Natural killer cell (primary cell): Measurements from ENCODE around the gene CDC73. TPM values are rescaled to one million over a fixed set of nuclear protein-coding genes. Genes with fewer than 3 reads are reported as not detected.

Experiments used
- ATAC-seq, 3 donors: fragments of 150-1000 bp in 2 of 3; fragments of 200-7000 bp in 1 of 3; cut with Tn5 transposase; 1 replicate in 1 of 3; 2 replicates in 2 of 3; pipeline ENCODE4 v1.10.0; 2021; ENCODE audit warnings: mild to moderate bottlenecking in 2 of 3, moderate library complexity in 2 of 3
- DNase-seq, 2 donors: peaks; one replicate each; pipeline versions ENCODE4 v3.0.0 to v3.0.0-alpha.2; 2013 to 2021; ENCODE audit warnings: mixed read lengths in 1 of 2
- H3K27ac ChIP-seq: one replicate; pipeline ENCODE4 v1.5.1; 2013; ENCODE audit warnings: mild to moderate bottlenecking, low read length
- H3K27me3 ChIP-seq: one replicate; pipeline ENCODE4 v1.6.1; 2013; ENCODE audit warnings: low read length; ENCODE audit not compliant: control insufficient read depth, insufficient read depth
- H3K36me3 ChIP-seq: one replicate; pipeline ENCODE4 v1.6.1; 2013; ENCODE audit warnings: low read length; ENCODE audit not compliant: control insufficient read depth, insufficient read depth
- H3K4me1 ChIP-seq: one replicate; pipeline ENCODE4 v1.6.1; 2013; ENCODE audit warnings: low read length; ENCODE audit not compliant: control insufficient read depth, insufficient read depth
- H3K4me3 ChIP-seq: one replicate; pipeline ENCODE4 v1.5.1; 2013; ENCODE audit warnings: low read length
- H3K9me3 ChIP-seq: one replicate; pipeline ENCODE4 v1.6.1; 2013; ENCODE audit warnings: low read length; ENCODE audit not compliant: control insufficient read depth, insufficient read depth
- H3K27ac Mint-ChIP-seq, 2 donors: one replicate each; pipeline ENCODE4 v1.8.0; 2022; ENCODE audit warnings: mild to moderate bottlenecking in 2 of 2, mixed read lengths in 2 of 2, moderate library complexity in 1 of 2
- H3K27me3 Mint-ChIP-seq, 2 donors: one replicate each; pipeline ENCODE4 v1.8.0; 2022; ENCODE audit warnings: low read depth in 2 of 2, mixed read lengths in 2 of 2
- H3K36me3 Mint-ChIP-seq: one replicate; pipeline ENCODE4 v1.8.0; 2022; ENCODE audit warnings: mixed read lengths
- H3K4me1 Mint-ChIP-seq, 2 donors: one replicate each; pipeline ENCODE4 v1.8.0; 2022; ENCODE audit warnings: mixed read lengths in 2 of 2
- H3K4me3 Mint-ChIP-seq: one replicate; pipeline ENCODE4 v1.8.0; 2022; ENCODE audit warnings: mild to moderate bottlenecking, moderate library complexity, mixed read lengths
- H3K9me3 Mint-ChIP-seq, 2 donors: one replicate each; pipeline ENCODE4 v1.8.0; 2022; ENCODE audit warnings: mixed read lengths in 2 of 2
- WGBS: methylation state at CpG from one replicate; pipeline ENCODE4 v1.1.7; 2013; ENCODE audit warnings: missing lambda C conversion rate; ENCODE audit not compliant: insufficient coverage; 5-methylcytosine and 5-hydroxymethylcytosine counted together
- intact Hi-C: fragments of 100-400 bp; cut with micrococcal nuclease; formaldehyde crosslinking; loops from one replicate; pipeline ENCODE4 v1.14.2; 2022
- total RNA-seq, 4 donors: library from RNA; stranded (reverse); fragments of 120-200 nt in 1 of 4; gene quantifications; one replicate each; pipeline versions ENCODE4 v1.2.3 to v1.2.4, GENCODE V29; 2013 to 2022
- TF ChIP-seq, protein P1 (sequence below): fragments of 200-600 bp; IDR thresholded peaks from one replicate; pipeline ENCODE4 v1.8.0; 2022; ENCODE audit warnings: antibody characterized with exemption

The CDC73 gene
- total RNA-seq, 3 donors from 2014 or later (not counting 1 experiment from before 2014, with no cell fraction given) = 73.2 to 86.0 (median 82.6) TPM

DNA sequence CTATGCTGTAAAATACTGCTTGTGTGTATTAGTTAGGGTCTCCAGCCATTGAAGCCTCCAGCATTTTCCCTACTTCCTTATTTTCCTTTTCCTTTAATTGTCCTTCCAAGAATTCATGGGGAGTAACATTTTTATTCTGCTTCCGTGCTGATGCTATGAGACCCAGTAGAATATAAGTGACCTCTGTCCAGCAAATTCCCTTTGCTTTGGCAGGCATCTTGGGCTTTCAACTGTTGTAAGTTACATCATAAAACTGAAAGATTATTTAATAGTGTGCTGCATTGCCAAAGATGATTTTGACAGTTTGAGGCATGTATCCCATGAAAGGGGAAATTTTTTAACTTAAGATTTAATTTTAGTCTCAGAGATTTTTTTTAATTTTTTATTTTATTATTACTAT is 112.7 kb downstream of the CDC73 start:
- Mint-ChIP-seq H3K36me3 (peaks cover 6% of the 10 kb centered on the region), H3K9me3 (no peaks in the 10 kb centered on the region)
- 100% methylated on average over 1 of the region's 1 CpG for WGBS

DNA sequence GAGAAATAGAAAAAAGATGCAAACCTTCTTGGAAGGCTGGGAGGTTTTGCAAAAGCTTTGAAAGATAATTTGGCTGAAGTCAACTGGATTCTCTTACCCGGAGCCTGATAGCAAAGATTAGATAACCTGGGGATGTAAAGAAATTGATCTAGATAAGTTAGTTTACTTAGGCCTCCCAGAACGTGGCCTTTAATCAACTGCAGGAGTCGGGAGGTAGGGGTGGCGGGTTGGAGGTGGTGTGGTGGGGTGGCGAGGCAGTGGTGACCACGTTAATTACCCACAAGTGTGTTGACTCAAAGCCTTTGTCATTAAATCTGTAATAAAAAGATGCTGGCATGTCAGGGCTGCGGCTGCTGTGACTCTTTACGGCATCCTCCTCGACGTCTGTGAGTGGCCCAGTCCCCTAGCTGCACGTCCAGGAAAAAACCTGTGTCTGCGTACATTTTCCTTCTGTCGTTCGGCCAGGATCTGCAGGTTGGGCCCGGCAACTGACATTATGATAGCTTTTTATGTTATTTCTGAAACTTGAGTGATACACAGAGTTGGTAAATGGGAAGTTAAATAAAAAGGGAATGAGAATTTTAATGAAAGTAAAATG is 115.6 kb downstream of the CDC73 start:
- TF ChIP-seq, protein P1, sequence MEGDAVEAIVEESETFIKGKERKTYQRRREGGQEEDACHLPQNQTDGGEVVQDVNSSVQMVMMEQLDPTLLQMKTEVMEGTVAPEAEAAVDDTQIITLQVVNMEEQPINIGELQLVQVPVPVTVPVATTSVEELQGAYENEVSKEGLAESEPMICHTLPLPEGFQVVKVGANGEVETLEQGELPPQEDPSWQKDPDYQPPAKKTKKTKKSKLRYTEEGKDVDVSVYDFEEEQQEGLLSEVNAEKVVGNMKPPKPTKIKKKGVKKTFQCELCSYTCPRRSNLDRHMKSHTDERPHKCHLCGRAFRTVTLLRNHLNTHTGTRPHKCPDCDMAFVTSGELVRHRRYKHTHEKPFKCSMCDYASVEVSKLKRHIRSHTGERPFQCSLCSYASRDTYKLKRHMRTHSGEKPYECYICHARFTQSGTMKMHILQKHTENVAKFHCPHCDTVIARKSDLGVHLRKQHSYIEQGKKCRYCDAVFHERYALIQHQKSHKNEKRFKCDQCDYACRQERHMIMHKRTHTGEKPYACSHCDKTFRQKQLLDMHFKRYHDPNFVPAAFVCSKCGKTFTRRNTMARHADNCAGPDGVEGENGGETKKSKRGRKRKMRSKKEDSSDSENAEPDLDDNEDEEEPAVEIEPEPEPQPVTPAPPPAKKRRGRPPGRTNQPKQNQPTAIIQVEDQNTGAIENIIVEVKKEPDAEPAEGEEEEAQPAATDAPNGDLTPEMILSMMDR = no peak
- Mint-ChIP-seq H3K27me3 (no peaks in the 10 kb centered on the region), H3K4me3 (no peak overlapping the region), H3K27ac (no peak overlapping the region), H3K9me3 (no peaks in the 10 kb centered on the region), H3K36me3 (peaks cover 6% of the 10 kb centered on the region), H3K4me1 (peaks cover 29 to 33% of the 10 kb centered on the region in 2 donors)
- no peak overlapping the region for H3K4me3 ChIP-seq
- no peaks in the 10 kb centered on the region for H3K9me3 ChIP-seq
- WGBS = 96% methylated on average over 15 of the region's 15 CpGs
- H3K36me3 ChIP-seq = peaks cover 14% of the 10 kb centered on the region
- ATAC-seq (no peak), DNase-seq (no peak)
- no peak overlapping the region for H3K27ac ChIP-seq
- H3K27me3 ChIP-seq = no peaks in the 10 kb centered on the region
- peaks cover 13% of the 10 kb centered on the region for H3K4me1 ChIP-seq
- intact Hi-C loops = no loop called here

More for the DNA sequence above, 112.7 kb downstream of the CDC73 start:
- Histone ChIP-seq H3K27me3 (no peaks in the 10 kb centered on the region), H3K27ac (no peak overlapping the region), H3K36me3 (peaks cover 14% of the 10 kb centered on the region), H3K4me3 (no peak overlapping the region), H3K4me1 (no peaks in the 10 kb centered on the region), H3K9me3 (no peaks in the 10 kb centered on the region)
- TF ChIP-seq, protein P1 = no peak
- Mint-ChIP-seq H3K27me3 (no peaks in the 10 kb centered on the region), H3K27ac (no peak overlapping the region), H3K4me1 (peaks cover 0 to 5% of the 10 kb centered on the region in 2 donors), H3K4me3 (no peak overlapping the region)
- ATAC-seq (no peak), DNase-seq (no peak)
- intact Hi-C loops = no loop called here

DNA sequence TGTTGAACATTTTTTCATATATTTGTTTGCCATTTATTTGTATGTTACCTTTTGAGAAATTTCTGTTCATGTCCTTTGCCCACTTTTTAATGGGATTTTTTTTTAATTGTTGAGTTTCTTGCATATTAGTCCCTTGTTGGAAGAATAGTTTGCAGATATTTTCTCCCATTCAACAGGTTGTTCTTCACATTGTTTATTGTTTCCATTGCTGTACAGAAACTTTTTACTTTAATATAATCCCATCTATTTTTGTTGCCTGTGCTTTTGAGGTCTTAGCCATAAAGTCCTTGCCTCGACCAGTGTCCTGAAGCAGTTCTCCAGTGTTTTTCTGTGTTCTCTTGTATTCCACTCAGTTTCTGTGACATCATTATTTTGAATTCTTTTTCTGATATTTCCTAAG is 118.8 kb downstream of the CDC73 start:
- no peaks in the 10 kb centered on the region for H3K9me3 Mint-ChIP-seq
- H3K4me3 Mint-ChIP-seq = peak overlapping the region; percentile 81
- TF ChIP-seq, protein P1 = no peak
- peaks cover 11% of the 10 kb centered on the region for H3K36me3 ChIP-seq
- WGBS = 89% methylated on average over 1 of the region's 1 CpG
- H3K27me3 Mint-ChIP-seq = no peaks in the 10 kb centered on the region
- ATAC-seq (no peak), DNase-seq (no peak)
- no peaks in the 10 kb centered on the region for H3K27me3 ChIP-seq
- no peak overlapping the region for H3K4me3 ChIP-seq
- no peaks in the 10 kb centered on the region for H3K9me3 ChIP-seq
- peak overlapping the region; percentile 53 to 77 for H3K27ac Mint-ChIP-seq
- peaks cover 35 to 40% of the 10 kb centered on the region in 2 donors for H3K4me1 Mint-ChIP-seq
- no peak overlapping the region for H3K27ac ChIP-seq
- H3K4me1 ChIP-seq = peaks cover 13% of the 10 kb centered on the region
- intact Hi-C loops = no loop called here
- H3K36me3 Mint-ChIP-seq = peaks cover 6% of the 10 kb centered on the region
